Heart right ventricle (tissue), 16 donors: ENCODE results near the gene SEMA4G. TPM values are rescaled to one million over a fixed set of nuclear protein-coding genes. Genes with fewer than 3 reads are reported as not detected.
"Not testable (repeated sequence)": the region's sequence is repeated elsewhere in the genome, so short reads cannot be mapped to it uniquely, and the experiment has no call there.

Source experiments
- ATAC-seq, 8 donors: fragments of 200-7000 bp; cut with Tn5 transposase; one replicate each; pipeline ENCODE4 v1.9.1; 2020; ENCODE audit warnings: mild to moderate bottlenecking in 8 of 8, moderate library complexity in 8 of 8, moderate number of reproducible peaks in 1 of 8
- DNase-seq, 2 donors: peaks; one replicate each; pipeline ENCODE4 v3.0.0-alpha.2; 2020
- H3K27ac ChIP-seq, 10 donors: fragments of 200-600 bp; sonication (generic) in 2 of 10; one replicate each; pipeline versions ENCODE4 v1.5.0 to v1.8.0; 2020 to 2022; ENCODE audit warnings: mild to moderate bottlenecking in 3 of 10
- H3K27me3 ChIP-seq, 7 donors: fragments of 200-600 bp; one replicate each; pipeline ENCODE4 v1.8.0; 2021 to 2022; ENCODE audit warnings: mild to moderate bottlenecking in 2 of 7
- H3K36me3 ChIP-seq, 9 donors: fragments of 200-600 bp; sonication (generic) in 1 of 9; one replicate each; pipeline versions ENCODE4 v1.5.0 to v1.8.0; 2020 to 2022; ENCODE audit warnings: mild to moderate bottlenecking in 2 of 9
- H3K4me1 ChIP-seq, 9 donors: fragments of 200-600 bp; sonication (generic) in 1 of 9; one replicate each; pipeline versions ENCODE4 v1.5.0 to v1.8.0; 2020 to 2022; ENCODE audit warnings: mild to moderate bottlenecking in 4 of 9
- H3K4me3 ChIP-seq, 10 donors: fragments of 200-600 bp; sonication (generic) in 2 of 10; one replicate each; pipeline versions ENCODE4 v1.5.0 to v1.8.0; 2020 to 2022; ENCODE audit warnings: mild to moderate bottlenecking in 7 of 10, moderate library complexity in 2 of 10
- H3K9me3 ChIP-seq, 11 donors: fragments of 200-600 bp in 10 of 11; sonication (generic) in 2 of 11; one replicate each; pipeline versions ENCODE4 v1.5.0 to v1.8.0; 2013 to 2022; ENCODE audit warnings: mild to moderate bottlenecking in 2 of 11, control low read depth in 1 of 11, moderate library complexity in 1 of 11
- WGBS, 2 donors: extraction: QIAGEN DNeasy Blood & Tissue Kit; methylation state at CpG; one replicate each; pipeline ENCODE4 v1.1.7; 2013; ENCODE audit warnings: inconsistent platforms in 1 of 2; 5-methylcytosine and 5-hydroxymethylcytosine counted together
- intact Hi-C, 10 donors: fragments of 100-400 bp; cut with DNase I; formaldehyde crosslinking; loops; one replicate each; pipeline versions ENCODE4 v1.11.1 to v1.14.2; 2022
- polyA plus RNA-seq, 2 donors: library from polyadenylated mRNA; stranded (reverse); fragments of 200-250 nt; gene quantifications; one replicate each; pipeline ENCODE4 v1.2.3, GENCODE V29; 2013
- total RNA-seq, 10 donors: library from RNA; stranded (reverse); fragmentation: NEBNext Ultra II Directional in 3 of 10; extraction: Animal tissue kit (Norgen Biotek cat#: 25700) in 3 of 10; gene quantifications; one replicate each; pipeline versions ENCODE4 v1.2.1 to v1.2.4, GENCODE V29; 2021 to 2023
- TF ChIP-seq, protein P1 (sequence below), 9 donors: fragments of 200-600 bp; sonication (generic) in 2 of 9; IDR thresholded peaks; one replicate each; pipeline versions ENCODE4 v1.5.0 to v1.8.0; 2021 to 2022; ENCODE audit warnings: antibody characterized with exemption in 9 of 9, mild to moderate bottlenecking in 5 of 9, moderate library complexity in 1 of 9
- donor health status: Arrhythmogenic right ventricular cardiomyopathy.
- donor health status: ischemic (EF 13 %, LVEDD 7.1; RV severe dilation, severe dysfunction).
- donor health status: healthy with polysubstance abuse.
- donor health status: DM: no; HTN: yes; CAD: no.
- donor health status: DM: no; HTN: no; CAD: no.
- donor health status: ischemic (EF 25% LVEDD 6.9; RV normal size, moderate dysfunction).
- donor health status: ischemic (EF 25% LVEDD 5.7; RV mildly dilated, moderate dysfunction).
- donor health status: healthy.
- donor health status: DM: yes; HTN: yes; CAD: no.
- donor health status: Ischemic cardiomyopathy.
- donor health status: ischemic (EF 35%, LVEDD 5.7; RV mildly dilated, moderate dysfunction).
- donor health status: nonischemic (EF 11% LVEDD 7.7; RV severe dilation, severe dysfunction).
- donor health status: DM: yes; HTN: yes; CAD: no.
- donor health status: PGD.
- donor health status: ischemic (EF 29% LVEDD 5.4; RV normal size, mild dysfunction).
- donor health status: nonischemic (EF 23%, LVEDD 6.1; RV moderate dilation, normal function).

The SEMA4G gene
- total and polyA plus RNA-seq, 12 donors, result 0.20 to 1.6 (median 0.80) TPM

DNA sequence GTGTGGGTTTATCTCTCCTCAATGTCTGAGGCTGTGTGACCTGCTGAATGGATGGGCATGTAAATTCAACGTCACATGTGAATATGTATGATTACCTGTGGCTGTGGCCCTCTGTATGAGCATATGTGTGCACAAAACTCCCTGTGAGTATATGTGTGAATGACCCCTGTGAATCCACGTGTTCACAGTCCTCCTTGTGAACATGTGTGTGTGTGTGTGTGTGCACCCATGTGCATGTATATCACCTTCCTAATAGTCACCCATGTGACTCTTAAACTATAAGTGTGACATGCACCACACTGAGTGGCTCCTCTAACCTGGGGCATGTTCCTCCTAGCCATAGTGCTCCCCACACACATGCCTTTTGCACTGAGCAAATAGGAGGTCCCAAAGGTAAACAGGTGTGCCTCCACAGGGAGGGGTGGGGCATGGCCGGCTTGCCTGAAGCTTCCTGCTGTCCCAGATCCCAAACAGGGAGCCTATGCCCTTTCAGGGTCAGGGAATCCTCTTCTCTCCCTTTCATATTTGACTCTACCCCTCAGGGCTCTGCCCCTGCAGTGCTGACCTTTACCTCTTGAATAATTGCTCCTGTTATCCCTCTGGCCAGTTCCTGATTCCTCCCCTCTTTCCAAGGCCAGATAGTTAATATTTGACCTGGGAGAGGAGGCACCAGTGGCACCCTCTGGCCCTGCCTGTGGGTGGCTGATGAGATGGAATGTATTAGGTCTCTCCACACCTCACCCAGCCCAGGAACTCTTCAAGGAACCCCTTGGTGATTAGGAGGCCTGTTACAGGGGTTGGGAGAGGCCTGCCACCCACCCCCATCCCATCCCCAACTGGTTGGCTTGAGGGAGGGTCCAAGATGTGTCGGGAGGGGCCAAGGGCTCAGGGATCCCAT is 1.9 kb downstream of the SEMA4G start:
- intact Hi-C loops, result no loop called here
- H3K36me3 ChIP-seq, result peaks cover 0 to 8% (median 0%) of the 10 kb centered on the region in 9 donors
- TF ChIP-seq, protein P1, sequence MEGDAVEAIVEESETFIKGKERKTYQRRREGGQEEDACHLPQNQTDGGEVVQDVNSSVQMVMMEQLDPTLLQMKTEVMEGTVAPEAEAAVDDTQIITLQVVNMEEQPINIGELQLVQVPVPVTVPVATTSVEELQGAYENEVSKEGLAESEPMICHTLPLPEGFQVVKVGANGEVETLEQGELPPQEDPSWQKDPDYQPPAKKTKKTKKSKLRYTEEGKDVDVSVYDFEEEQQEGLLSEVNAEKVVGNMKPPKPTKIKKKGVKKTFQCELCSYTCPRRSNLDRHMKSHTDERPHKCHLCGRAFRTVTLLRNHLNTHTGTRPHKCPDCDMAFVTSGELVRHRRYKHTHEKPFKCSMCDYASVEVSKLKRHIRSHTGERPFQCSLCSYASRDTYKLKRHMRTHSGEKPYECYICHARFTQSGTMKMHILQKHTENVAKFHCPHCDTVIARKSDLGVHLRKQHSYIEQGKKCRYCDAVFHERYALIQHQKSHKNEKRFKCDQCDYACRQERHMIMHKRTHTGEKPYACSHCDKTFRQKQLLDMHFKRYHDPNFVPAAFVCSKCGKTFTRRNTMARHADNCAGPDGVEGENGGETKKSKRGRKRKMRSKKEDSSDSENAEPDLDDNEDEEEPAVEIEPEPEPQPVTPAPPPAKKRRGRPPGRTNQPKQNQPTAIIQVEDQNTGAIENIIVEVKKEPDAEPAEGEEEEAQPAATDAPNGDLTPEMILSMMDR (IDR thresholded peaks at IDR 0.05), result no peak
- WGBS, 2 donors, result 75 to 82% methylated on average over 4 of the region's 4 CpGs
- no peak for ATAC-seq
- H3K9me3 ChIP-seq, result no peaks in the 10 kb centered on the region
- H3K4me3 ChIP-seq, result no peak overlapping the region
- no peak for DNase-seq
- peaks cover 0 to 7% (median 0%) of the 10 kb centered on the region in 7 donors for H3K27me3 ChIP-seq
- peaks cover 3 to 23% (median 15%) of the 10 kb centered on the region in 9 donors for H3K4me1 ChIP-seq
- no peak overlapping the region for H3K27ac ChIP-seq

DNA sequence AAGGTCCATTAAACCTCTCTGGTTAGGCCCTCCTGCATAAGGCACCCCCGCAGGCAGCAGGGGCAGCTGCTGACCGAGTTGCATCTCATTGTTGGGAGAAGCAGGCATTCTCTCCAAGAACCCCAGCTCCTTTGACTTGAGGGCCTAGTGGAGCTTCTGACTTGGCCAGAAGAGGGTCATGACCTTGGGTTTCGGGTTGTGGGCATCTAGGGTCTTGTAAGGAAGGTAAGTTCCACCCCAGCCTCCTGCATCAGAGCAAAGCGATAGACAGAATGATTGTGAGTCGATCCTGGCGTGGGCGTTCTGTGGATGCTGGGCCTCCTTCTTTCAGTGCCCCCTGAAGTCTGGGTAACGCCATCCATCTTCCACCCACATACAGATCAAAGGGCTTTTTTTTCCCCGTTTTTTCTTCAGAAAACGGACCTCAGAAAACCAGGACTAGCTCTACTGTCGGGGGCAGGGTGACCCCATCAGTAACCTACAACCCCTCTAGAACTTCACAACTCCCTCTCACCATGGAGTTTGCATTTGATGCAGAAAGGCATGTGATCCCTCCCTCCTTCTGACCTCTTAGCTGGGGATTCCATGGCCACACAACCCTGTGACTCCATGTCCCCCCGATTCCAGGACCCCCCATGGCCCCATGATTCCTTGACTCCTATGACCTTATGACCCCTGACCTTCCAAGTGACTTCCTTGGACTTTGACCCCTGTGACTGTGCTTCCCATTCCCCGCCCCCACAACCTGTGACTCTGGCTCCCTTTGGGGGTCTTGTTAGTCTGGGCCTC is 3.0 kb downstream of the SEMA4G start:
- DNase-seq, result no peak
- no peak overlapping the region for H3K27ac ChIP-seq
- H3K4me3 ChIP-seq, result no peak overlapping the region
- H3K4me1 ChIP-seq, result peaks cover 3 to 23% (median 15%) of the 10 kb centered on the region in 9 donors
- peaks cover 0 to 7% (median 0%) of the 10 kb centered on the region in 7 donors for H3K27me3 ChIP-seq
- 83 to 84% methylated on average over 13 of the region's 13 CpGs for WGBS, 2 donors
- TF ChIP-seq, protein P1 (IDR thresholded peaks at IDR 0.05), result no peak
- H3K36me3 ChIP-seq, result peaks cover 0 to 7% (median 0%) of the 10 kb centered on the region in 9 donors
- no peak for ATAC-seq
- intact Hi-C loops, result no loop called here
- no peaks in the 10 kb centered on the region for H3K9me3 ChIP-seq

DNA sequence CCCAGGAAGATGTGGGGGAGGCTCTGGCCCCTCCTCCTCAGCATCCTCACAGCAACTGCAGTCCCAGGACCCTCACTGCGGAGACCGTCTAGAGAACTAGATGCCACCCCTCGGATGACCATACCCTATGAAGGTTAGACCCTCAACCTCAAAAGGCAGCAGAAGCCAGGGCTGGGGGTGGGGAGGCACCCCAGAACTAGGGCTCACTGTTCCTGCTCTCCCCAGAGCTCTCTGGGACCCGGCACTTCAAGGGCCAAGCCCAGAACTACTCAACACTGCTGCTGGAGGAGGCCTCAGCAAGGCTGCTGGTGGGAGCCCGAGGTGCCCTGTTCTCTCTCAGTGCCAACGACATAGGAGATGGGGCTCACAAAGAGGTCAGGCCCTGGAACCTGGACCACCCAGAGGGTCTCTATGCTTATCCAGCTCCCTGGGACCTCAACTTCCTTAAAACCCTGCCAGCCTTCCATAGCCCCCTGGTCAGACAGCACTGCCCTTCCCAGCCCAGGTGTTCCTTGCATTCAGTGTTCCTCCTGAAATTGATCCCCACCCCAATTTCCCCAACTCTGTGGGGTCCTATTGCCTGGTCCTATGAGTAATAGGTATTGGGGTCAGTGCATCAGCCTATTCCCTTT is 3.7 kb downstream of the SEMA4G start:
- WGBS, 2 donors, result 93 to 95% methylated on average over 6 of the region's 6 CpGs
- peaks cover 0 to 7% (median 0%) of the 10 kb centered on the region in 7 donors for H3K27me3 ChIP-seq
- intact Hi-C loops, result no loop called here
- DNase-seq (no peak), ATAC-seq (no peak)
- H3K36me3 ChIP-seq, result peaks cover 0 to 14% (median 0%) of the 10 kb centered on the region in 9 donors
- H3K4me3 ChIP-seq, result no peak overlapping the region
- TF ChIP-seq, protein P1 (IDR thresholded peaks at IDR 0.05), result no peak
- H3K4me1 ChIP-seq, result peaks cover 3 to 21% (median 15%) of the 10 kb centered on the region in 9 donors
- no peak overlapping the region for H3K27ac ChIP-seq
- H3K9me3 ChIP-seq, result no peaks in the 10 kb centered on the region

DNA sequence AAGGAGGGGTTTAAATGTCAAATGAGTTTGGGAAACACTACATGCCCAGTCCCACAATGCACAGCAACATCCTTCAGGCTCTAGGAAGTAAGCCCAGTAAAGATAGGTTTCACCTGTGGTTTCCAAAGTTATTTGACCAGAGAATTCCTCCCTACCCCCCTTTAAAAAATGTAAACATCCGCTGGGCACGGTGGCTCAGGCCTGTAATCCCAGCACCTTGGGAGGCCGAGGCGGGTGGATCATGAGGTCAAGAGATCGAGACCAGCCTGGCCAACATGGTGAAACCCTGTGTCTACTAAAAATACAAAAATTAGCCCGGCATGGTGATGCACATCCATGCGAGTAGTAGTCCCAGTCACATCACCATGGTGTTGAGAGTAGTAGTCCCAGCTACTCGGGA is 6.1 kb downstream of the SEMA4G start:
- H3K9me3 ChIP-seq, intact Hi-C loops, ATAC-seq, H3K4me3 ChIP-seq, H3K27ac ChIP-seq, H3K27me3 ChIP-seq, DNase-seq, H3K4me1 ChIP-seq: not testable (repeated sequence)
- H3K36me3 ChIP-seq, result peaks cover 0 to 38% (median 5%) of the 10 kb centered on the region in 9 donors
- 87 to 88% methylated on average over 8 of the region's 8 CpGs for WGBS, 2 donors
